ENCODE measurements around the gene TSLP.

- no peak for TF ChIP-seq CTCF (IDR thresholded peaks at IDR 0.05; ENCODE audit: low read depth, low read length)
- no peak for TF ChIP-seq EZH2phosphoT487 (IDR thresholded peaks at IDR 0.05; ENCODE audit: low read depth)
Measured at GRCh38 chr5:111075520-111075919, 4.0 kb downstream of the TSLP start.

All from OCI-LY3 (cell line).